ENCODE measurements around the gene ADAMTS3.
"Not testable (repeated sequence)": the region's sequence is repeated elsewhere in the genome, so short reads cannot be mapped to it uniquely, and the experiment has no call there.

Gene ADAMTS3

GRCh38 chr4:72463724-72464123, 105.3 kb downstream of the ADAMTS3 start:
- ATAC-seq, result no peak
- Mint-ChIP-seq H3K9me3 (peaks cover 3% of the 10 kb centered on the region), H3K36me3 (no peaks in the 10 kb centered on the region), H3K4me3 (no peak overlapping the region), H3K4me1 (no peaks in the 10 kb centered on the region), H3K27ac (no peak overlapping the region)
- DNase-seq (ENCODE audit: low spot score in 2 of 2), result no peak

DNA sequence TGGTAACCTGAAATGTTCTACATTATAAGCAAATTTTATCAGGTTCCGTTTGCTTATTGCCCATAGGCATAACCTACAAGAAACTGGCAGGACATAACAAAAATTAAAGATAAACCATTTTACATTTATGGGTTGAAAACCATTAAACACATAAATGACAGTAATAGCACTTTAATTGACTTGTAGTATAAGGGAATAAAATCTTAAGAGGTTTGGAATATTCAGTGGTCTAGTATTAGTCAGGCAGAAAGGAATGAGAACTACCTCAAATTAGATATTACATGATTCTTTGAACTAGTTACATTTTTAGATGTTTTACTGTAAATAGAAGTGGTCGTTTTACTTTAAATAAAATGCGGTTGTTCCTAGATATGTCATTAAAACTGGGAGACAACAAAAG, 111.9 kb downstream of the ADAMTS3 start:
- Mint-ChIP-seq H3K27ac (no peak overlapping the region), H3K4me3 (no peak overlapping the region), H3K4me1 (no peaks in the 10 kb centered on the region), H3K9me3 (peaks cover 3% of the 10 kb centered on the region), H3K36me3 (no peaks in the 10 kb centered on the region)
- no peak for DNase-seq (ENCODE audit: low spot score in 2 of 2)
- ATAC-seq, result no peak

GRCh38 chr4:72451349-72451748, 117.7 kb downstream of the ADAMTS3 start:
- Mint-ChIP-seq H3K4me3 (no peak overlapping the region), H3K27ac (no peak overlapping the region), H3K36me3 (no peaks in the 10 kb centered on the region), H3K4me1 (no peaks in the 10 kb centered on the region), H3K9me3 (no peaks in the 10 kb centered on the region)
- DNase-seq (ENCODE audit: low spot score in 2 of 2) (no peak), ATAC-seq (no peak)

GRCh38 chr4:72449705-72450104, 119.3 kb downstream of the ADAMTS3 start:
- Mint-ChIP-seq H3K36me3 (no peaks in the 10 kb centered on the region), H3K27ac (no peak overlapping the region), H3K4me1 (no peaks in the 10 kb centered on the region), H3K4me3 (no peak overlapping the region), H3K9me3 (no peaks in the 10 kb centered on the region)
- ATAC-seq, result no peak
- no peak for DNase-seq (ENCODE audit: low spot score in 2 of 2)

- no peak overlapping the region for H3K4me3 Mint-ChIP-seq
- H3K27ac Mint-ChIP-seq, result no peak overlapping the region
- DNase-seq (ENCODE audit: low spot score in 2 of 2) (no peak), ATAC-seq (no peak)
- no peaks in the 10 kb centered on the region for H3K9me3 Mint-ChIP-seq
- H3K4me1 Mint-ChIP-seq, result no peaks in the 10 kb centered on the region
- no peaks in the 10 kb centered on the region for H3K36me3 Mint-ChIP-seq
Measured at GRCh38 chr4:72448231-72448630, 120.8 kb downstream of the ADAMTS3 start.

DNA sequence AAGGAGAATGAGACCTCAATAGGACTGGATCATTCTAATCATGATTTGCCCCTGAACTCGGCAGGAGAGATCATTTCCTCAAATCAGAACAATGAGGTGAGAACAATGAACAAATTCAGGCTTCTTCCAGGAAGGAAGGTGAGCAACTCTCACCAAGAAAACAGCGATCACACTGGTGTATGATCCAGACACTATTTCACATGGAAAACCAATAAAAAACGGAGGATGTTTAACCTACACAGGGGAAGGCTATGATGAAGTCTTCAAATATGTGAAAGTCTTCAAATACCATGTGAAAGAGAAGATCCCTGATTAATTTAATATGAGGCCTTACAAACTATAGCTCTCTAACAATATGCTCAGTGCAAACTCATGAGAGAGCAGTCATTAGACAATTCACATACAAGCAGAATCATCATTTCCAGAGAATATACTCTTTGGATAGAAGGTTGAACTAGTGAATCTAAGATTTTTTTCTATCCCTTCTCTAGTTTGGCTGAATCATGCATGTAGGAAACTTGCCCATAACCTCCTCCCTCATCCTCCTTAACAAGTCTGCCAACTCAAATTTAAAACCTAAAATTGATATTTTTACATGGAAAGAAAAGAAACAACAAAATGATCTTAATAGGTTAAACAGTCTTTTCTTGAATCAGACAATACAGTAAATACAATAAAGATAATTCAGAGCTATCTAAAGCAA, 122.5 kb downstream of the ADAMTS3 start:
- DNase-seq (ENCODE audit: low spot score in 2 of 2), result no peak
- Mint-ChIP-seq H3K4me3 (no peak overlapping the region), H3K9me3 (no peaks in the 10 kb centered on the region), H3K4me1 (no peaks in the 10 kb centered on the region), H3K36me3 (no peaks in the 10 kb centered on the region), H3K27ac (no peak overlapping the region)
- no peak for ATAC-seq

- H3K27ac Mint-ChIP-seq, result no peak overlapping the region
Measured at GRCh38 chr4:72444092-72444491, 124.9 kb downstream of the ADAMTS3 start.

DNA sequence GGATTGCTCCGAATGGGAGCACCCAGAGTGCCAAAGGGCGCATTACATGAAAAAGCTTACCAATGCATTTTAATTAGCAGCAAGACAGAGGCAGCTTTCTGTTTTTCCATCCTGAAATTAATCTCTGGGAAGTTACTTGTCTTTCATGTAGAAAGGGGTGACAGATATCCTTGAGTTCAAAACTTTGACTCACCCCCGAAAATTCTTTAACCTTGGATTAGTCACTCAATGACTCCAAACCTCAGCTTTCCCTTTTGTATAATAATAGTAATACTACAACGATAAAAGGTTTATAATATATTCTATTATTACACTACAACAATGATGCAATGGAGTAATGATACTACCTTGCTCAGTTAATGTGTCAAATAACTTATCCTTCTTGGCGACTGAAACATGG, 126.3 kb downstream of the ADAMTS3 start:
- DNase-seq (ENCODE audit: low spot score in 2 of 2) (no peak), ATAC-seq (no peak)
- Mint-ChIP-seq H3K4me1 (no peaks in the 10 kb centered on the region), H3K9me3 (no peaks in the 10 kb centered on the region), H3K4me3 (no peak overlapping the region), H3K36me3 (no peaks in the 10 kb centered on the region), H3K27ac (no peak overlapping the region)

More at GRCh38 chr4:72444092-72444491, 124.9 kb downstream of the ADAMTS3 start:
- Mint-ChIP-seq H3K4me3 (no peak overlapping the region), H3K9me3 (no peaks in the 10 kb centered on the region), H3K4me1 (no peaks in the 10 kb centered on the region), H3K36me3 (no peaks in the 10 kb centered on the region)
- DNase-seq (ENCODE audit: low spot score in 2 of 2), result no peak
- no peak for ATAC-seq

DNA sequence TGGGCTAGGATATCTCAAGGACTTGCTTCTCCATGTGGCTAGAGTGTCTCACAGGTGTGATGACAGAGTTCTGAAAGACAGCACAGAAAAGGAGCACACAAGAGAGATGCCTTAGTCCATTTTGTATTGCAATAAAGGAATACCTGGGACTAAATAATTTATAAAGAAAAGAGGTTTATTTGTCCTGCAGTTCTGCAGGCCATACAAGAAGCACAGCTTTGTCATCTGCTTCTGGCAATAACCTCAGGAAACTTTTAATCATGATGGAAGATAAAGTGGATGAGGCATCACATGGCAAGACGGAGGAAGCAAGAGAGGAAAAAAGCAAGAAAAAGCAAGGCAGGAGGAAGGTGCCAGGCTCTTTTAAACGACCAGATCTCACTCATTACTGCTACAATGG, 126.9 kb downstream of the ADAMTS3 start:
- Mint-ChIP-seq H3K36me3 (no peaks in the 10 kb centered on the region), H3K9me3 (no peaks in the 10 kb centered on the region), H3K4me1 (no peaks in the 10 kb centered on the region), H3K4me3 (no peak overlapping the region), H3K27ac (no peak overlapping the region)
- ATAC-seq (no peak), DNase-seq (ENCODE audit: low spot score in 2 of 2) (no peak)

DNA sequence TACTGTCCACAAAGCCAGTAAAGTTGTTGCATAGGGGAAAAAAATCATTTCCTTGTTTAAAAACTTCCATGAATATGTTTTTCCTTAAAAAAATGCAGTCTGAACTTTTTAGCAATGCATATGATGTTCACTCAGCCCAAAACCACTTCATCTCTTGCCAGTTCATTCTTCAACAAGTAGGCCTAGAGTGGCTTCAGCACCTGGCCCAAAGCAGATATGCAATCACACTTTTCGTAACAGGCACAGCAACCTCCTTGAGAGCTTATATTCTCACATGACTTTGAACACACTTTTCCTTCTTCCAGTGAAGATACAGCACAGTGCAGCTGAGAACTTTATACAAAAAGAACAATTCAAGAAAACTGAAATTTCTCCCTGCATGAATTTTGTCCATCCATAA, 128.6 kb downstream of the ADAMTS3 start:
- no peaks in the 10 kb centered on the region for H3K36me3 Mint-ChIP-seq
- no peaks in the 10 kb centered on the region for H3K4me1 Mint-ChIP-seq
- no peak overlapping the region for H3K27ac Mint-ChIP-seq
- H3K4me3 Mint-ChIP-seq, result no peak overlapping the region
- no peaks in the 10 kb centered on the region for H3K9me3 Mint-ChIP-seq
- ATAC-seq (no peak), DNase-seq (ENCODE audit: low spot score in 2 of 2) (no peak)

- no peaks in the 10 kb centered on the region for H3K4me1 Mint-ChIP-seq
- H3K9me3 Mint-ChIP-seq, result no peaks in the 10 kb centered on the region
- DNase-seq (ENCODE audit: low spot score in 2 of 2), result no peak
- no peaks in the 10 kb centered on the region for H3K36me3 Mint-ChIP-seq
- H3K27ac Mint-ChIP-seq, result no peak overlapping the region
- ATAC-seq, result no peak
- no peak overlapping the region for H3K4me3 Mint-ChIP-seq
Measured at GRCh38 chr4:72432975-72433374, 136.0 kb downstream of the ADAMTS3 start.

GRCh38 chr4:72432282-72432681, 136.7 kb downstream of the ADAMTS3 start:
- Mint-ChIP-seq H3K27ac (no peak overlapping the region), H3K36me3 (no peaks in the 10 kb centered on the region), H3K4me1 (no peaks in the 10 kb centered on the region), H3K4me3 (no peak overlapping the region), H3K9me3 (no peaks in the 10 kb centered on the region)
- DNase-seq (ENCODE audit: low spot score in 2 of 2), result no peak
- ATAC-seq, result no peak

DNA sequence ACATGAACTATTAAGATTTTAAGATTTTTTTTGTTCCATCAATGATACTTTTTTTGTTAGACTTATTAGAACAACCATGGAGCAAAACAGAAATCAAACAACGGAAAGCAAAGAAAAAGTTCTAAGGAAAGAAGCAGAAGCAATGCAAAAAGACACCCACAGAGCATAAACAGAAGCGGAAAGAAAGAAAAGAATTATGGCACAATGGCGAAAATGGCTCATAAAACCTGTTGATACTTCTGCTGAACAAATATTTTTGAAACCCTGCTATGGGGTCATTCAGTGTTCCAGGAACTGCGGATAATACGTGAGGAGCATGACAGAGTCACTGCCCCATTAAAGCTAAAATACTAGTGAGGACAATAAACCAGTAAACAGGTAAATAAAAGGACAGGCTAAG, 138.0 kb downstream of the ADAMTS3 start:
- no peak overlapping the region for H3K27ac Mint-ChIP-seq
- no peaks in the 10 kb centered on the region for H3K9me3 Mint-ChIP-seq
- ATAC-seq, result no peak
- no peaks in the 10 kb centered on the region for H3K36me3 Mint-ChIP-seq
- H3K4me3 Mint-ChIP-seq, result no peak overlapping the region
- H3K4me1 Mint-ChIP-seq, result no peaks in the 10 kb centered on the region
- DNase-seq (ENCODE audit: low spot score in 2 of 2), result no peak

GRCh38 chr4:72430050-72430449, 139.0 kb downstream of the ADAMTS3 start:
- Mint-ChIP-seq H3K4me3 (no peak overlapping the region), H3K27ac (no peak overlapping the region), H3K36me3 (no peaks in the 10 kb centered on the region), H3K9me3 (no peaks in the 10 kb centered on the region), H3K4me1 (no peaks in the 10 kb centered on the region)
- ATAC-seq, result no peak
- DNase-seq (ENCODE audit: low spot score in 2 of 2), result no peak

GRCh38 chr4:72429397-72429889, 139.6 kb downstream of the ADAMTS3 start:
- Mint-ChIP-seq H3K4me1 (no peaks in the 10 kb centered on the region), H3K27ac (no peak overlapping the region), H3K4me3 (no peak overlapping the region), H3K36me3 (no peaks in the 10 kb centered on the region), H3K9me3 (no peaks in the 10 kb centered on the region)
- DNase-seq (ENCODE audit: low spot score in 2 of 2) (no peak), ATAC-seq (no peak)

- Mint-ChIP-seq H3K4me3 (no peak overlapping the region), H3K4me1 (no peaks in the 10 kb centered on the region), H3K9me3 (no peaks in the 10 kb centered on the region), H3K27ac (no peak overlapping the region), H3K36me3 (no peaks in the 10 kb centered on the region)
- no peak for ATAC-seq
- no peak for DNase-seq (ENCODE audit: low spot score in 2 of 2)
Measured at GRCh38 chr4:72427057-72427456, 142.0 kb downstream of the ADAMTS3 start.

GRCh38 chr4:72425908-72426307, 143.1 kb downstream of the ADAMTS3 start:
- not testable (repeated sequence) for H3K9me3 Mint-ChIP-seq; H3K27ac Mint-ChIP-seq; DNase-seq (ENCODE audit: low spot score in 2 of 2); H3K36me3 Mint-ChIP-seq; H3K4me1 Mint-ChIP-seq; ATAC-seq; H3K4me3 Mint-ChIP-seq
